ENCODE data around the gene LSM10.

LSM10 gene

GRCh38 chr1:36366091-36366661, 31.5 kb downstream of the LSM10 start:
- no peak for DNase-seq (ENCODE audit: low read depth)
- H3K4me3 ChIP-seq (ENCODE audit: low read depth, low read length) = no peak overlapping the region
- TF ChIP-seq, protein P1, sequence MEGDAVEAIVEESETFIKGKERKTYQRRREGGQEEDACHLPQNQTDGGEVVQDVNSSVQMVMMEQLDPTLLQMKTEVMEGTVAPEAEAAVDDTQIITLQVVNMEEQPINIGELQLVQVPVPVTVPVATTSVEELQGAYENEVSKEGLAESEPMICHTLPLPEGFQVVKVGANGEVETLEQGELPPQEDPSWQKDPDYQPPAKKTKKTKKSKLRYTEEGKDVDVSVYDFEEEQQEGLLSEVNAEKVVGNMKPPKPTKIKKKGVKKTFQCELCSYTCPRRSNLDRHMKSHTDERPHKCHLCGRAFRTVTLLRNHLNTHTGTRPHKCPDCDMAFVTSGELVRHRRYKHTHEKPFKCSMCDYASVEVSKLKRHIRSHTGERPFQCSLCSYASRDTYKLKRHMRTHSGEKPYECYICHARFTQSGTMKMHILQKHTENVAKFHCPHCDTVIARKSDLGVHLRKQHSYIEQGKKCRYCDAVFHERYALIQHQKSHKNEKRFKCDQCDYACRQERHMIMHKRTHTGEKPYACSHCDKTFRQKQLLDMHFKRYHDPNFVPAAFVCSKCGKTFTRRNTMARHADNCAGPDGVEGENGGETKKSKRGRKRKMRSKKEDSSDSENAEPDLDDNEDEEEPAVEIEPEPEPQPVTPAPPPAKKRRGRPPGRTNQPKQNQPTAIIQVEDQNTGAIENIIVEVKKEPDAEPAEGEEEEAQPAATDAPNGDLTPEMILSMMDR (IDR thresholded peaks at IDR 0.05; ENCODE audit: control insufficient read depth, extremely low read depth, insufficient read depth) = no peak

GRCh38 chr1:36365381-36365780, 32.3 kb downstream of the LSM10 start:
- DNase-seq (ENCODE audit: low read depth) = no peak
- TF ChIP-seq, protein P1 (IDR thresholded peaks at IDR 0.05; ENCODE audit: control insufficient read depth, extremely low read depth, insufficient read depth) = no peak
- H3K4me3 ChIP-seq (ENCODE audit: low read depth, low read length) = no peak overlapping the region

- H3K4me3 ChIP-seq (ENCODE audit: low read depth, low read length) = no peak overlapping the region
- TF ChIP-seq, protein P1 (IDR thresholded peaks at IDR 0.05; ENCODE audit: control insufficient read depth, extremely low read depth, insufficient read depth) = no peak
- no peak for DNase-seq (ENCODE audit: low read depth)
Measured at GRCh38 chr1:36359911-36360550, 37.7 kb downstream of the LSM10 start.

DNA sequence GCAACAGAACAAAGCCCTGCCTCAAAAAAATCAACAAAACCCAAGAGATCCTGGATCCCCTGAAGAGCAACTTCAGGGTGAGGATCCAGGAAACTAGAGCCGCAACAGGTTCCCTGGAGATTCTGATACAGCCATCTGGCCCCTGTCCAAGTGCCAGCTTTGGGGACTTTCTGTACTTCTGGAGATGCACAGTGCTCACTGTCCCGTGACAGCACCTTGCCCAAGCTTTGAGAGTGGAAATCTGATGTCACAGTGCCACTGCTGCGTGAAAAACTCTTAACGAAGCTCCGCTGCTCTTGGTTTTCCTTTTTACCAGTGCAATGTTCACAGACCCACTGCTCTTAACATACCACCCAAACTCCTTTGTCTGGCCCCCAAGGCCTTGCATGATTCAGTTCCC, 38.3 kb downstream of the LSM10 start:
- H3K4me3 ChIP-seq (ENCODE audit: low read depth, low read length) = no peak overlapping the region
- TF ChIP-seq, protein P1 (IDR thresholded peaks at IDR 0.05; ENCODE audit: control insufficient read depth, extremely low read depth, insufficient read depth) = no peak
- no peak for DNase-seq (ENCODE audit: low read depth)

- H3K4me3 ChIP-seq (ENCODE audit: low read depth, low read length) = no peak overlapping the region
- DNase-seq (ENCODE audit: low read depth) = no peak
- TF ChIP-seq, protein P1 (IDR thresholded peaks at IDR 0.05; ENCODE audit: control insufficient read depth, extremely low read depth, insufficient read depth) = no peak
Measured at GRCh38 chr1:36358514-36359084, 39.1 kb downstream of the LSM10 start.

- TF ChIP-seq, protein P1 (IDR thresholded peaks at IDR 0.05; ENCODE audit: control insufficient read depth, extremely low read depth, insufficient read depth) = no peak
- H3K4me3 ChIP-seq (ENCODE audit: low read depth, low read length) = no peak overlapping the region
- no peak for DNase-seq (ENCODE audit: low read depth)
Measured at GRCh38 chr1:36355811-36356210, 41.9 kb downstream of the LSM10 start.

Measured in LNCaP clone FGC (cell line).